SU-DHL-6 (cell line): Measurements from ENCODE around the gene CNPY3.

ENCODE experiments used
- H2AFZ ChIP-seq: fragments of 200-600 bp; sonication (generic); 2 replicates; pipeline ENCODE4 v1.6.1; 2014; ENCODE audit warnings: low read depth, mild to moderate bottlenecking, moderate library complexity, mixed read lengths, antibody characterized with exemption, low read length; ENCODE audit not compliant: severe bottlenecking
- H3F3A ChIP-seq: fragments of 200-600 bp; shearing (Covaris generic); 2 replicates; pipeline ENCODE4 v1.6.0; 2016; ENCODE audit warnings: antibody characterized with exemption, mild to moderate bottlenecking; ENCODE audit not compliant: insufficient read depth
- H3K27ac ChIP-seq: fragments of 200-600 bp; sonication (generic); 2 replicates; pipeline ENCODE4 v1.5.1; 2016; ENCODE audit warnings: low read depth, mild to moderate bottlenecking, low read length, moderate library complexity, mixed read lengths
- H3K27me3 ChIP-seq: fragments of 200-600 bp; sonication (generic), shearing (Covaris generic); 2 replicates; pipeline ENCODE4 v1.6.0; 2014; ENCODE audit warnings: mild to moderate bottlenecking, low read length
- H3K36me3 ChIP-seq: fragments of 200-600 bp; sonication (generic); 2 replicates; pipeline ENCODE4 v1.6.1; 2014; ENCODE audit warnings: mild to moderate bottlenecking, low read length, mixed read lengths
- H3K4me2 ChIP-seq: fragments of 300-600, 200-600 bp; shearing (Covaris generic), sonication (generic); 2 replicates; pipeline ENCODE4 v1.6.0; 2014; ENCODE audit warnings: low read length, low read depth, mild to moderate bottlenecking; ENCODE audit not compliant: poor library complexity, severe bottlenecking
- H3K4me3 ChIP-seq: fragments of 200-600 bp; sonication (generic); 2 replicates; pipeline ENCODE4 v1.5.1; 2014; ENCODE audit warnings: antibody characterized with exemption, low read length, mild to moderate bottlenecking, mixed read lengths; ENCODE audit not compliant: insufficient read depth, poor library complexity, severe bottlenecking
- H3K79me2 ChIP-seq: fragments of 200-600 bp; sonication (generic); 2 replicates; pipeline ENCODE4 v1.6.1; 2014; ENCODE audit warnings: mild to moderate bottlenecking, low read length, moderate library complexity; ENCODE audit not compliant: insufficient read depth
- H3K9ac ChIP-seq: fragments of 200-600 bp; sonication (generic); 2 replicates; pipeline ENCODE4 v1.7.0; 2014; ENCODE audit warnings: mild to moderate bottlenecking, low read length
- H3K9me2 ChIP-seq: fragments of 200-600 bp; sonication (generic); replicated peaks from 2 replicates; pipeline ENCODE4 v1.6.1; 2014; ENCODE audit warnings: low read length; ENCODE audit not compliant: insufficient read depth
- H3K9me3 ChIP-seq: fragments of 200-600 bp; sonication (generic); 2 replicates; pipeline ENCODE4 v1.6.1; 2014; ENCODE audit warnings: low read length, mixed read lengths; ENCODE audit not compliant: insufficient read depth
- H4K20me1 ChIP-seq: fragments of 200-600 bp; sonication (generic); 2 replicates; pipeline ENCODE4 v1.6.1; 2014; ENCODE audit warnings: low read depth, mild to moderate bottlenecking, antibody characterized with exemption, low read length, moderate library complexity, mixed read lengths
- EZH2phosphoT487 ChIP-seq: fragments of 200-600 bp; sonication (generic), shearing (Covaris generic); conservative IDR thresholded peaks from 2 replicates; pipeline ENCODE4 v1.6.1; 2018; ENCODE audit warnings: mild to moderate bottlenecking, antibody characterized with exemption, low read length, moderate library complexity, mixed read lengths
- TF ChIP-seq, protein P1 (sequence below): fragments of 200-600 bp; sonication (generic); IDR thresholded peaks from one replicate; pipeline ENCODE4 v1.5.1; 2017; ENCODE audit warnings: antibody characterized with exemption, mild to moderate bottlenecking, low read length, moderate library complexity; ENCODE audit not compliant: insufficient read depth, poor library complexity, severe bottlenecking

The CNPY3 gene

DNA sequence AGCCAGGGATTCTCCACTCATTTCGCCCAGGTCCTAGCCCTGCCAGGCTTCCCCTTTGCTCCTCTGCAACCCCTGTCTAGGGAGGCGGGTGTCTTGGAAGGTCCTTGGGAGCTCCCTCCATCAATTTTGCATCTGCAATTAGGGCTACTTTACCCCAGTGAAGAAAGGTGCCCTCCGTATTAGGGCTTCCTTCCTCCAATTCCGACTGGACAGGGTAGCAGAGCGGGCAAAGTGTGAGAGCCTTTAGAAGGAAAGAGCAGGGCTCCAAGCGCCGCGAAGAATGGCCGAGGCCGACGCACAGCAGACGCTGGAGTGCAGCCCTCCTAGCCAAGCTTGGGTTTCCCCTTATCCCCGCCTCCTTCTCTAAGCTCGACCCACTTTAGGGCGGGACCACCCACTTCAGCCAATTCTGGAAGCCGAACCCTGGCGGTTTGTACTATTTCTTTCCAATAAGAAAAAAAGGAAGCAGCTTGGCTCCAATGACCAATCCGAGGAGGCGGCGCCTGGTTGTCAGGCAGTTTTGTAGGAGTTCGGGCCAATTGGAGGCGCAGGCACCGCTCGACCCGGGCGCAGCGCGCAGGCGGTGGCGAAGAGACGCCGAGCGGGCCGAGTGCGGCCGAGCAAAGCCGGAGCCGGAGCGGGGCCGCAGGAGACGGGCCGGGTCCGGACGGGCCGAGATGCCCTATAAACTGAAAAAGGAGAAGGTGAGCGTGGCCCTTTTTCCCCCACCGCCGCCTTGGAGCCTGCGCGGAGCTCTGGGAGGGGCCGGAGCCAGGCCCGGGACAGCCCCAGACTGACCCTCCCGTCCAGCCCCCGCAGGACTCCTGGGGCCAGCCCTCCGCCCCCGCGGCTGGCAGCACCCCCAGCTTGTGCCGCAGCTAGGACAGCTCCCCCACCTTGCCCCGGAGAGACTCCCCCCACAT, 55.0 kb downstream of the CNPY3 start, which contains the start of gene PPP2R5D:
PPP2R5D (plus strand) TSS at position 570 of the 923 bp plus-strand sequence; CDS start at position 678, 108 bp downstream.
- H3K4me3 ChIP-seq, result peak within 1 kb of the TSS; percentile 67
- peak within 1 kb of the TSS; percentile 71 for H2AFZ ChIP-seq
- H3K9me2 ChIP-seq, result no peaks in the 10 kb centered on the region
- no peaks in the 10 kb centered on the region for H3K9me3 ChIP-seq
- TF ChIP-seq, protein P1, sequence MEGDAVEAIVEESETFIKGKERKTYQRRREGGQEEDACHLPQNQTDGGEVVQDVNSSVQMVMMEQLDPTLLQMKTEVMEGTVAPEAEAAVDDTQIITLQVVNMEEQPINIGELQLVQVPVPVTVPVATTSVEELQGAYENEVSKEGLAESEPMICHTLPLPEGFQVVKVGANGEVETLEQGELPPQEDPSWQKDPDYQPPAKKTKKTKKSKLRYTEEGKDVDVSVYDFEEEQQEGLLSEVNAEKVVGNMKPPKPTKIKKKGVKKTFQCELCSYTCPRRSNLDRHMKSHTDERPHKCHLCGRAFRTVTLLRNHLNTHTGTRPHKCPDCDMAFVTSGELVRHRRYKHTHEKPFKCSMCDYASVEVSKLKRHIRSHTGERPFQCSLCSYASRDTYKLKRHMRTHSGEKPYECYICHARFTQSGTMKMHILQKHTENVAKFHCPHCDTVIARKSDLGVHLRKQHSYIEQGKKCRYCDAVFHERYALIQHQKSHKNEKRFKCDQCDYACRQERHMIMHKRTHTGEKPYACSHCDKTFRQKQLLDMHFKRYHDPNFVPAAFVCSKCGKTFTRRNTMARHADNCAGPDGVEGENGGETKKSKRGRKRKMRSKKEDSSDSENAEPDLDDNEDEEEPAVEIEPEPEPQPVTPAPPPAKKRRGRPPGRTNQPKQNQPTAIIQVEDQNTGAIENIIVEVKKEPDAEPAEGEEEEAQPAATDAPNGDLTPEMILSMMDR, result no peak
- peaks cover 11% of the 10 kb centered on the region for H3K79me2 ChIP-seq
- peak within 1 kb of the TSS; percentile 20 for H3K27ac ChIP-seq
- peaks cover 8% of the 10 kb centered on the region; the same call in 1 of the 2 replicates for H3F3A ChIP-seq
- H4K20me1 ChIP-seq, result no peaks in the 10 kb centered on the region
- peak within 1 kb of the TSS; percentile 67 for H3K4me2 ChIP-seq
- peak within 1 kb of the TSS; percentile 77 for H3K9ac ChIP-seq
- H3K36me3 ChIP-seq, result no peaks in the 10 kb centered on the region
- H3K27me3 ChIP-seq, result no peaks in the 10 kb centered on the region

DNA sequence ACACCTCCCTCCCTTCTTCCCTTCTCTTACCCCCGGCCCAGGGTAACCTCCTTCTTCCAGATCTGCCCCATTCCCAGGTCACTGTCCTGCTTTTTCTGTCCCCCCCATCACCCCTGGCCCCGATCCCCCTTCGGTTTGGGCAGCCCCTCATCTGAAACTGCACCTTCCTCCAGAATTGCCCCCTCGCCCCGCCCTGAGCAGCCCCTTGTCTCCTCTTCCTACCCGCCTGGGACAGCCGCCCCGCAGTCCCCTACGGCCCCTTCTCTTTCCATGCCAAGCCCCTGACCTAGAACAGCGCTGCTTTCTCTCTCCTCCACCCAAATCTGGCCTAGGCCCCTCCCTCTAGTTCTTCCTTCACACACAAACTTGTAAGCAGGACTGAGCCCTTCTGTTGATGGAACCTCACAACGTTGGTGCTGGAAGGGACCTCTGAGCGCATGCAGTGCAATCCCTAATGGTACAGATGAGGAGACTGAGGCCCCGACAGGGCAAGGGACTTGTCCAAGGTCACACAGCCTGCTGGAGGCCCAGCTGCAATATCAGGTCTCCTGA, 55.7 kb downstream of the CNPY3 start:
- peaks cover 8% of the 10 kb centered on the region; the same call in 1 of the 2 replicates for H3F3A ChIP-seq
- H3K79me2 ChIP-seq, result peaks cover 11% of the 10 kb centered on the region
- no peaks in the 10 kb centered on the region for H4K20me1 ChIP-seq
- H3K4me2 ChIP-seq, result peak overlapping the region; percentile 58
- peak overlapping the region; percentile 20; the same call in 1 of the 2 replicates for H3K27ac ChIP-seq
- peak overlapping the region; percentile 67 for H3K4me3 ChIP-seq
- peak overlapping the region; percentile 44 for H2AFZ ChIP-seq
- no peaks in the 10 kb centered on the region for H3K9me3 ChIP-seq
- no peaks in the 10 kb centered on the region for H3K36me3 ChIP-seq
- no peaks in the 10 kb centered on the region for H3K27me3 ChIP-seq
- H3K9ac ChIP-seq, result peak overlapping the region; percentile 77
- no peaks in the 10 kb centered on the region for H3K9me2 ChIP-seq
- TF ChIP-seq, protein P1, result no peak
- no peak for TF ChIP-seq EZH2phosphoT487

DNA sequence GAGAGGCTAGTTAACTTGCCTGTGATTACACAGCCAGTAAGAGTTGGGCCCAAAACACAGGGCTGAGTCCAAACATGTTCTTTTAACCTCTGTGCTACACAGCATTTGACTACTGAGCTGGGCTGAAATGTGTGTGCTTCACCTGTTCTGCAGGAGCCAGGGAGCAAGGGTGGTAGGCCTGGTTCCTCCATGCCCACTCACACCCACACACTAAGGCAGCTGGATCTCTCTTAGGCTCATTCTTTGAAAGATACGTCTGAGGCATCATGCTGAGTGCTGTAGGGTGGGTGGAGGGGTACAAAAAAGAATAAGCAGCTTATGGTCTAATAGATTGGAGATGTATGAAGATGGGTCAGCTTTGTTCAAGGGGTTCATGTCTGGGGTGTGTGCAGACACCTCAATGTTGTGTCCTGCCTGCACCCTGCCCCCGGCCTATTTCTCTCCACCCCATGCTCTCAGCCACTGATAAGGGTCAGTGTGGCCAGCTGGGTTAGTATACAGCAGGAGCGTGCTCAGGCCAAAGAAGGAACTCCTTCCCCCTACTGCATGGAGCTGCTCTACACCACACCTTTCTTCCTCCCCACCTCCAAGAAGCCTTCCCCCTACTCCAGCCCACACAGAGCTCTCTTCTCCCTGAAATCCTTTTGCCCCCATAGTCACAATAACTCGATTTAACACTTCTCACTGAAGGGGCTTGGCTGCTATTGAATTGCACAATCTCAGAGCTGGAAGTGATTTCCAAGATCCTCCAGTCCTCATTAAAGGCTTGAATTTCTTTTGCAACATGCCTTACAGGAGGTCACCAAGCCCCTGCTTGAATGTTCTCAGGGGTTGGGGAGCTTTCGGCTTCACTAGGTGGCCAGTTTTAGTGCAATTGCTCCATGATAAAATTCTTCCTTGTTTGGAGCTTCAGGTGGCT, 58.5 kb downstream of the CNPY3 start:
- no peaks in the 10 kb centered on the region for H3K36me3 ChIP-seq
- no peaks in the 10 kb centered on the region for H4K20me1 ChIP-seq
- no peaks in the 10 kb centered on the region for H3F3A ChIP-seq
- no peak overlapping the region for H2AFZ ChIP-seq
- H3K9me3 ChIP-seq, result no peaks in the 10 kb centered on the region
- H3K4me3 ChIP-seq, result no peak overlapping the region
- H3K79me2 ChIP-seq, result peaks cover 11% of the 10 kb centered on the region
- no peak overlapping the region for H3K27ac ChIP-seq
- H3K4me2 ChIP-seq, result no peak overlapping the region
- no peak for TF ChIP-seq EZH2phosphoT487
- TF ChIP-seq, protein P1, result no peak
- H3K9me2 ChIP-seq, result no peaks in the 10 kb centered on the region
- no peaks in the 10 kb centered on the region for H3K27me3 ChIP-seq
- H3K9ac ChIP-seq, result no peak overlapping the region
